DOHH2 (cell line): ENCODE measurements around the gene EIF3B.

Experiments used
- EZH2phosphoT487 ChIP-seq: fragments of 200-600 bp; sonication (generic); IDR thresholded peaks from 2 replicates; pipeline ENCODE4 v1.6.1; 2017; ENCODE audit warnings: borderline replicate concordance, mild to moderate bottlenecking, antibody characterized with exemption, low read length, moderate library complexity, mixed read lengths
- TF ChIP-seq, protein P1 (sequence below): fragments of 200-600 bp; sonication (generic); IDR thresholded peaks from one replicate; pipeline ENCODE4 v1.5.1; 2014; ENCODE audit warnings: antibody characterized with exemption, mild to moderate bottlenecking, low read depth, low read length; ENCODE audit not compliant: poor library complexity, severe bottlenecking

DNA sequence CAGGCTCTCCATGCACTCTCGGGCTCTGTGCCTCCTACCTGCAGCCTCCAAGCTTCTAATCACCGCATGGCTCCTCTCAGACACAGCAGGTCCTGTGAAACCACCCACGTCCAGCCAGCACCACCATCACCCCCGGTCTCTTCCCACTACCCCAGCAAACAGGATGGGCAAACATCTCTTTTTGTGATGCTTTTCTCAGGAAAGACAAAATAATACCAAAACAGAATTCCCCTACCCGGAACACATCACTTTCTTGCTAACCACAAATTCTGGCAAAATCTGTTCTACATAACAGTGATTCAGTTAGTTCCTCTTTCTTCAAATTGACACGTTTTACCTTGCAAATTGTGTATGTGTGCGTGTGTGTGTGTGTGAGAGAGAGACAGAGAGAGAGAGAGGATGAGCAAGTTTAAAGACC, 46.9 kb upstream of the EIF3B start:
- TF ChIP-seq, protein P1, sequence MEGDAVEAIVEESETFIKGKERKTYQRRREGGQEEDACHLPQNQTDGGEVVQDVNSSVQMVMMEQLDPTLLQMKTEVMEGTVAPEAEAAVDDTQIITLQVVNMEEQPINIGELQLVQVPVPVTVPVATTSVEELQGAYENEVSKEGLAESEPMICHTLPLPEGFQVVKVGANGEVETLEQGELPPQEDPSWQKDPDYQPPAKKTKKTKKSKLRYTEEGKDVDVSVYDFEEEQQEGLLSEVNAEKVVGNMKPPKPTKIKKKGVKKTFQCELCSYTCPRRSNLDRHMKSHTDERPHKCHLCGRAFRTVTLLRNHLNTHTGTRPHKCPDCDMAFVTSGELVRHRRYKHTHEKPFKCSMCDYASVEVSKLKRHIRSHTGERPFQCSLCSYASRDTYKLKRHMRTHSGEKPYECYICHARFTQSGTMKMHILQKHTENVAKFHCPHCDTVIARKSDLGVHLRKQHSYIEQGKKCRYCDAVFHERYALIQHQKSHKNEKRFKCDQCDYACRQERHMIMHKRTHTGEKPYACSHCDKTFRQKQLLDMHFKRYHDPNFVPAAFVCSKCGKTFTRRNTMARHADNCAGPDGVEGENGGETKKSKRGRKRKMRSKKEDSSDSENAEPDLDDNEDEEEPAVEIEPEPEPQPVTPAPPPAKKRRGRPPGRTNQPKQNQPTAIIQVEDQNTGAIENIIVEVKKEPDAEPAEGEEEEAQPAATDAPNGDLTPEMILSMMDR, result no peak
- TF ChIP-seq EZH2phosphoT487, result no peak
